Stomach (tissue), 9 donors: ENCODE data around the gene FYCO1. TPM values are rescaled to one million over a fixed set of nuclear protein-coding genes. Genes with fewer than 3 reads are reported as not detected.

Experiments used
- DNase-seq, 2 donors: peaks; one replicate each; pipeline versions ENCODE4 v3.0.0 to v3.0.0-alpha.2; 2013 to 2019
- H3K27ac ChIP-seq, 5 donors: fragments of 200-600 bp in 4 of 5; sonication (generic) in 4 of 5; one replicate each; pipeline ENCODE4 v1.5.1; 2013 to 2019; ENCODE audit warnings: mild to moderate bottlenecking in 1 of 5, moderate library complexity in 1 of 5
- H3K27me3 ChIP-seq, 3 donors: fragments of 200-600 bp; sonication (generic); one replicate each; pipeline ENCODE4 v1.5.1; 2017 to 2019; ENCODE audit warnings: mixed run types in 1 of 3
- H3K36me3 ChIP-seq, 4 donors: fragments of 200-600 bp; sonication (generic); 1 replicate in 3 of 4; 2 replicates in 1 of 4; pipeline ENCODE4 v1.5.1; 2016 to 2019
- H3K4me1 ChIP-seq, 4 donors: fragments of 200-600 bp; sonication (generic); one replicate each; pipeline ENCODE4 v1.5.1; 2016 to 2019
- H3K4me3 ChIP-seq, 4 donors: fragments of 200-600 bp; sonication (generic) in 3 of 4; one replicate each; pipeline ENCODE4 v1.5.1; 2016 to 2019; ENCODE audit warnings: mild to moderate bottlenecking in 1 of 4
- H3K9me3 ChIP-seq, 4 donors: fragments of 200-600 bp; sonication (generic); one replicate each; pipeline ENCODE4 v1.5.1; 2016 to 2019
- EP300 ChIP-seq: sonication (generic); formaldehyde crosslinking; IDR thresholded peaks from one replicate; pipeline ENCODE4 v1.6.1; 2017; ENCODE audit warnings: antibody characterized with exemption
- POLR2A ChIP-seq, 4 donors: fragments of 450-650 bp; IDR thresholded peaks; one replicate each; pipeline ENCODE4 v1.6.1; 2016; ENCODE audit warnings: antibody characterized with exemption in 4 of 4, control low read depth in 2 of 4, mild to moderate bottlenecking in 1 of 4, moderate library complexity in 1 of 4
- POLR2AphosphoS5 ChIP-seq, 3 donors: sonication (generic); formaldehyde crosslinking; IDR thresholded peaks; one replicate each; pipeline ENCODE4 v1.6.1; 2016; ENCODE audit warnings: antibody characterized with exemption in 3 of 3
- WGBS, 5 donors: extraction: QIAGEN DNeasy Blood & Tissue Kit in 3 of 5; methylation state at CpG; one replicate each; pipeline versions ENCODE4 v1.1.5 to v1.1.7; 2013 to 2018; 5-methylcytosine and 5-hydroxymethylcytosine counted together
- intact Hi-C: fragments of 100-400 bp; cut with DNase I; formaldehyde crosslinking; loops from one replicate; pipeline ENCODE4 v1.15.1; 2023; ENCODE audit warnings: low total_unique reads
- polyA plus RNA-seq, 3 donors: library from polyadenylated mRNA; stranded (reverse); fragments of 200-250 nt; gene quantifications; one replicate each; pipeline ENCODE4 v1.2.3, GENCODE V29; 2013
- total RNA-seq, 5 donors: library from RNA; depleted of rRNA; stranded (reverse); fragments of >200 nt; gene quantifications; one replicate each; pipeline versions ENCODE4 v1.1.0 to v1.2.3, GENCODE V29; 2014 to 2016
- TF ChIP-seq, protein P1 (sequence below), 7 experiments: fragments of 450-650 bp in 4 of 7; fragments of 200-600 bp in 3 of 7; sonication (generic) in 3 of 7; IDR thresholded peaks; one replicate each; pipeline ENCODE4 v1.5.1; 2016 to 2019; ENCODE audit warnings: antibody characterized with exemption in 7 of 7, control low read depth in 2 of 7, mild to moderate bottlenecking in 1 of 7
- donor health status: healthy with polysubstance abuse.
- donor health status: Bipolar disorder and iron deficiency.
- donor health status: healthy.

FYCO1 gene
- total and polyA plus RNA-seq, 8 donors = 10.7 to 97.4 (median 25.3) TPM

DNA sequence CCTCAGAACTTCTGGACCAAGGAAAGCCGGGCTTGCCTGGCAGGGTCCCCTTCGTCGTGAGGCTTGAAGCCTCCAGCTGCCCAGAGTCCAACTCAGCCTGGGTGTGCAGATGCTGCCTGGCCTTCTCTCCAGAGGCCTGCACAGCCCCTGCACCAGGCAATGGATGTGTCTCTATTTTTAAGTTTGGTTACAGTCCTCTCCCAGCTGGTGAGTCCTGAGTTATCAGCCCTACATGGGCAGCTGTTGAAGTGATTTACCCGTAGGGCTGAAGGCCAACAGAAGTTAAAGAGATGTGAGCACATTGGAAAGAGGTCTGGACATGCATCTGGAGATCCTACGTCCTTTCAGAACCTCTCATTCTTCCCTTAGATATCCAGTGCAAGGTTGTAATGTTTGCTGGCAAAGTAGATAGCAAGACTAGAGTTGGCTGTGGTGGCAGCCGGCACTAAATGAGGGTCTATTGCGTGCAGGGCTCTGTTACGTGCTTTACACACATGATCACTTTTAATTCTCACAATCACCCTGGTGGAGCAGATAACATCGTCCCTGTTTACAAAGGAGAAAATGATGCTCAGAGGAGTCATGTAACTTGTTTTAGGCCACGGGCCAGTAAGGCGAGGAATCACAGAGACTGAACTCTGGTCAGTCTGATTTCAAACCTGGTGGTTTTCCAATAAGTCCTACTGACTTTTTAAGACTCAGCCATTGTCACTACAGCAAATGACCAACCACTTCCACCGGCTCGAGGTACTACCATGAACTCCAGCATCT, 9.9 kb downstream of the FYCO1 start:
- no peak for DNase-seq
- TF ChIP-seq POLR2AphosphoS5 (IDR thresholded peaks at IDR 0.05) (no peak), EP300 (no peak), POLR2A (IDR thresholded peaks at IDR 0.05) (no peak)
- TF ChIP-seq, protein P1, sequence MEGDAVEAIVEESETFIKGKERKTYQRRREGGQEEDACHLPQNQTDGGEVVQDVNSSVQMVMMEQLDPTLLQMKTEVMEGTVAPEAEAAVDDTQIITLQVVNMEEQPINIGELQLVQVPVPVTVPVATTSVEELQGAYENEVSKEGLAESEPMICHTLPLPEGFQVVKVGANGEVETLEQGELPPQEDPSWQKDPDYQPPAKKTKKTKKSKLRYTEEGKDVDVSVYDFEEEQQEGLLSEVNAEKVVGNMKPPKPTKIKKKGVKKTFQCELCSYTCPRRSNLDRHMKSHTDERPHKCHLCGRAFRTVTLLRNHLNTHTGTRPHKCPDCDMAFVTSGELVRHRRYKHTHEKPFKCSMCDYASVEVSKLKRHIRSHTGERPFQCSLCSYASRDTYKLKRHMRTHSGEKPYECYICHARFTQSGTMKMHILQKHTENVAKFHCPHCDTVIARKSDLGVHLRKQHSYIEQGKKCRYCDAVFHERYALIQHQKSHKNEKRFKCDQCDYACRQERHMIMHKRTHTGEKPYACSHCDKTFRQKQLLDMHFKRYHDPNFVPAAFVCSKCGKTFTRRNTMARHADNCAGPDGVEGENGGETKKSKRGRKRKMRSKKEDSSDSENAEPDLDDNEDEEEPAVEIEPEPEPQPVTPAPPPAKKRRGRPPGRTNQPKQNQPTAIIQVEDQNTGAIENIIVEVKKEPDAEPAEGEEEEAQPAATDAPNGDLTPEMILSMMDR (IDR thresholded peaks at IDR 0.05) = no peak
- 42 to 65% (median 49%) methylated on average over 13 of the region's 13 CpGs for WGBS, 5 donors
- intact Hi-C loops = no loop called here
- no peak overlapping the region for H3K4me3 ChIP-seq
- H3K4me1 ChIP-seq = peaks cover 86 to 100% (median 94%) of the 10 kb centered on the region in 4 donors
- H3K27me3 ChIP-seq = no peaks in the 10 kb centered on the region
- peak overlapping the region; percentile 61 to 97 (median 91) for H3K27ac ChIP-seq
- H3K36me3 ChIP-seq = peaks cover 27 to 41% (median 39%) of the 10 kb centered on the region in 4 donors
- H3K9me3 ChIP-seq = no peaks in the 10 kb centered on the region

DNA sequence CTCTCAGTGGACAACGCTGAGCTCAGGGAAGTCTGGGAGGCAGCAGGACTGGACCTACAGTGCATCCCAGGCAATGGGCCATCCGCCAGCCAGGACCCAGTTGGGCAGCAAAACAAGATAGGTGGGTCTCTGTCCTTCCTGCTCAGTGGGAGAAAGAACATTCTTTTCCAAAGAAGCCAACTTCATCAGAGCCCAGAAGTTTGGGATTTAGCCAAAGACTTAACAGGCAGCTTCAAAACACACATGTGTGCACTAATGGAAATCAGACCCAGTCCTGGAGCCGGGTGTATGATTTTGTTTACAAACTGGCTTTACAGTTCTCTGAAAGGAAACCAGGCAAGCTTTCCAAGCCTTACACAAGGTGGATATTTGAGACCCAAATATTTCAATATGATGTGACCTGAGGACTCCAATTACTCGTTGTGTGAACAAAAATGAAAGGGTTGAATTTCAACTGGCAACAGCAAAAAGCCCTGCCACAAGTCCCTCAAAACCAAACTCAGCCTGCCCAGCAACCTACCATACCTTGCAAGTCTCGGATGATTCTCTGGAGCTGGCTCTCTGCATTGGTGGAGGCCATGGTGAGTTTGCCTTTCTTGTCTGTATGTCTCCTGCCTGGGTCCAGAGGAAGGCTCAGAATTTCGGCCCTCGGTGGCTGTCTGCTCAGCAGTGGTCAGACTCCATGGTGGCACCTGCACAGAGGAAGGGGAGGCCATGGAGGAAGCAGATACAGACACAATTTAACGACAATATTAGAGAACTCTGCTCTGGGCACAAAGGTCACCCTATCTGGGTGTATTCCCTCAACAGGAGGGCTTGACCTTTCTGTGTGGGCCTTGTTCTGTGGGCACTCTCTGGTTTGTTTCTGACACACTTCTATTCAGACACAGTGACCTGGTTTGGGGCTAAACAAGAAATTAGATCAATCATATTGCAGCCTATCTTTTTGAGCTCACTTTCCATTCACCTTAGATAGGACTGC, 11.0 kb downstream of the FYCO1 start:
- H3K36me3 ChIP-seq = peaks cover 37 to 52% (median 50%) of the 10 kb centered on the region in 4 donors
- intact Hi-C loops = no loop called here
- no peak overlapping the region for H3K4me3 ChIP-seq
- DNase-seq = no peak
- peak overlapping the region; percentile 61 to 97 (median 91) for H3K27ac ChIP-seq
- TF ChIP-seq POLR2A (IDR thresholded peaks at IDR 0.05) (no peak), POLR2AphosphoS5 (IDR thresholded peaks at IDR 0.05) (peak in 2 of 3 donors; percentile 30 to 60)
- 48 to 64% (median 57%) methylated on average over 8 of the region's 8 CpGs for WGBS, 5 donors
- peaks cover 80 to 100% (median 84%) of the 10 kb centered on the region in 4 donors for H3K4me1 ChIP-seq
- no peaks in the 10 kb centered on the region for H3K27me3 ChIP-seq
- no peaks in the 10 kb centered on the region for H3K9me3 ChIP-seq

DNA sequence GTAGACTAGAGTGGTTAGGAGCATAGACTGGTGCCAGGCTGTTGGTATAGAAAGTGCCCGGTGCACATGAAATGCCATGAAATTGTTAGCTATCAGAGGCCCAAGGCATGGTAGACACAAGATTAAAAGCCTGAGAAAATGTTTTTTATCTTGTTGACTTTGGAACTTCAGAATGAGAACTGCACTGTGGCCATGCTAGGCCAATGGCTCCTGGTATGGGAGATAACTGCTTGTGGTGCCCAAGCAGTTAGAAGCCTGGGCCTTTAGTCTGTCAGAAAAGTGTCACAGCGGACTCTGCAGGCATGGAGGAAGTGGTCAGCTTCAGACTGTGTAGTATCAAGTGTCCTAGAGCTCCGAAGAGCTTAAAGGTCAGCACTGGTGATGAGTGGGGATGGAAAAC, 11.9 kb downstream of the FYCO1 start:
- H3K36me3 ChIP-seq = peaks cover 39 to 60% (median 57%) of the 10 kb centered on the region in 4 donors

DNA sequence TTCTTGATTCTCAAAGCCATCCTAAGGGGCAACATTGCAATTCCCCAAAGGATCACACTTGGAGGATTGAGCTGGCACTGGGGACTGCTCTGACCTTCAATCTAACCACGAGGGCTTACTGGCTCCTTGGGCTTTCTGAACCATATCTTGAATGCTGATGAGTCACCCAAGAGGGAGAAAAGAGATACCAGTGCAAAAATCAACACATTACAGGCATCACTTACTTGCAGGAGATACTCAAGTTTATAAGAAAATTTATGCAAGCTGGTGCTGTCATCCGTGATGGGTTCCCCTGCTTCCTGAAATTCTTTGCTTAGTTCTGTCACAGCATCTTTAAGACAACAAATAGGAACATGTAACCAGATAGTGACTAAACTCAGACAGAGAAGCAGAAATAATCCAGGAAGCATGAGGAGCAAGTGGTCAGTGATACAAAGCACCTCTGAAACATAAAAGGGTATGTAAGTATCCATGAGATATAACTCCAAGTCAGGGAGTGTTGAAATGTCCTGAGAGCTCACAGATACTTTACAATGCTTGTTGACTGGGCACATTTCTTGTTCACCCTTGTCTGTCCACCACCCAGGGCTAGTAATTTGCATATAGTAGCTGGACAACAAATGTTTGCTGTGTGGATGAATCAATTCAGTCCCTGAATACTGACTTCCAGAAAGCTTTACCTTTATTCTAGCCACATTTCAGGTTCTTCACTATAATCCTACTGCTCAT, 14.1 kb downstream of the FYCO1 start:
- no peak for DNase-seq

More for the DNA sequence above, 11.9 kb downstream of the FYCO1 start:
- 30 to 69% (median 47%) methylated on average over 3 of the region's 3 CpGs for WGBS, 5 donors
- intact Hi-C loops = no loop called here
- H3K4me3 ChIP-seq = no peak overlapping the region
- no peaks in the 10 kb centered on the region for H3K27me3 ChIP-seq
- no peak for DNase-seq
- TF ChIP-seq, protein P1 (IDR thresholded peaks at IDR 0.05) = no peak
- TF ChIP-seq EP300 (no peak), POLR2AphosphoS5 (IDR thresholded peaks at IDR 0.05) (peak in 1 of 3 donors; percentile 13)
- H3K27ac ChIP-seq = peak overlapping the region; percentile 28 to 97 (median 91)
- peaks cover 75 to 99% (median 80%) of the 10 kb centered on the region in 4 donors for H3K4me1 ChIP-seq
- H3K9me3 ChIP-seq = no peaks in the 10 kb centered on the region

More for the DNA sequence above, 14.1 kb downstream of the FYCO1 start:
- H3K27me3 ChIP-seq = no peaks in the 10 kb centered on the region
- WGBS, 5 donors = 39 to 53% (median 51%) methylated on average over 2 of the region's 2 CpGs
- intact Hi-C loops = no loop called here
- TF ChIP-seq, protein P1 (IDR thresholded peaks at IDR 0.05) = no peak
- TF ChIP-seq EP300 = no peak
- no peak for TF ChIP-seq POLR2AphosphoS5 (IDR thresholded peaks at IDR 0.05)
- no peak for TF ChIP-seq POLR2A (IDR thresholded peaks at IDR 0.05)
- H3K4me3 ChIP-seq = no peak overlapping the region
- peaks cover 46 to 77% (median 72%) of the 10 kb centered on the region in 4 donors for H3K36me3 ChIP-seq
- H3K27ac ChIP-seq = peak overlapping the region; percentile 3 to 97 (median 32)
- no peaks in the 10 kb centered on the region for H3K9me3 ChIP-seq
- peaks cover 52 to 97% (median 77%) of the 10 kb centered on the region in 4 donors for H3K4me1 ChIP-seq
